ENCODE data around the gene MATK. TPM values are rescaled to one million over a fixed set of nuclear protein-coding genes. Genes with fewer than 3 reads are reported as not detected.

MATK gene
- polyA plus RNA-seq, 1 donor from 2014 or later, result 2.6 TPM

DNA sequence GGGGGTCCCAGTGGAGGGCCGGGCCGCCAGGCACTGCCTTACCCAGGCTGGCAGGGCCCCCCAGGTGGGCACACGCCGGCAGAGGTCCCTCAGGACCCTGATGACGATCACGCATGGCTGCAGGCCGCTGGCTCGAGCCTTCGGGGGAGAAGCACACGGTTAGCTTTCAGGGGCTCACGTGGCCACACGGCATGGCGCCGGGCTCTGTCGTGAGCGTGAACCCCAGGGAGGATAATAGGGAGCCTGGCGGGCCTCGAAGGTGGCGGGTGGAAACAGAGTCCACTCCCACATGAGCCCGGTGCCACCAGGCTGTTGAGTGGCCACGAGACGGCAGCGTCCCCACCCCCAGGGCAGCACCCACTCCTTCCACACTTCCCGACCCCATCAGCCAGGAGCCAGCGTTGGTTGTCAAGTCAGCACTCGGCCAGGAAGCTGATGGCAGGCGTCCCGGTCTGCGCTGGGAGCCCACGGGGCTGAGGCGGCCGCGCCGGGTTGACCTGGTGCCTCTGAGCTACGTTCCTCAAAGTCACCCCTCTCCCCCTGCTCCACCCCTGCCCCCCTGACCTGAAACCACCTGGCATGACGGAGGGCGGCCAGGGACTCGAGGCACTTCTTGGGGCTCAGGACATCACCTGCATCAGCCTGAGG lies 24.7 kb upstream of the MATK start:
- Histone ChIP-seq H3K27ac (ENCODE audit: low read length) (no peak overlapping the region), H3K9me3 (ENCODE audit: low read length) (no peaks in the 10 kb centered on the region), H3K4me2 (ENCODE audit: low read length) (no peak overlapping the region), H4K20me1 (ENCODE audit: insufficient read depth) (no peaks in the 10 kb centered on the region), H2AFZ (ENCODE audit: low read depth, low read length) (no peak overlapping the region), H3F3A (ENCODE audit: insufficient read depth, low read length, poor library complexity, severe bottlenecking) (no peaks in the 10 kb centered on the region), H3K79me2 (replicated peaks; ENCODE audit: insufficient read depth, low read length) (no peaks in the 10 kb centered on the region), H3K4me3 (ENCODE audit: low read length) (no peak overlapping the region), H3K27me3 (ENCODE audit: insufficient read depth, low read depth, low read length) (no peaks in the 10 kb centered on the region), H3K9me2 (ENCODE audit: insufficient read depth, low read length) (no peaks in the 10 kb centered on the region), H3K36me3 (ENCODE audit: insufficient read depth, low read length) (no peaks in the 10 kb centered on the region), H3K9ac (ENCODE audit: low read length) (no peak overlapping the region)
- no peak for TF ChIP-seq EZH2 (IDR thresholded peaks at IDR 0.05; ENCODE audit: borderline replicate concordance, insufficient read depth, low read length, poor library complexity, severe bottlenecking)

DNA sequence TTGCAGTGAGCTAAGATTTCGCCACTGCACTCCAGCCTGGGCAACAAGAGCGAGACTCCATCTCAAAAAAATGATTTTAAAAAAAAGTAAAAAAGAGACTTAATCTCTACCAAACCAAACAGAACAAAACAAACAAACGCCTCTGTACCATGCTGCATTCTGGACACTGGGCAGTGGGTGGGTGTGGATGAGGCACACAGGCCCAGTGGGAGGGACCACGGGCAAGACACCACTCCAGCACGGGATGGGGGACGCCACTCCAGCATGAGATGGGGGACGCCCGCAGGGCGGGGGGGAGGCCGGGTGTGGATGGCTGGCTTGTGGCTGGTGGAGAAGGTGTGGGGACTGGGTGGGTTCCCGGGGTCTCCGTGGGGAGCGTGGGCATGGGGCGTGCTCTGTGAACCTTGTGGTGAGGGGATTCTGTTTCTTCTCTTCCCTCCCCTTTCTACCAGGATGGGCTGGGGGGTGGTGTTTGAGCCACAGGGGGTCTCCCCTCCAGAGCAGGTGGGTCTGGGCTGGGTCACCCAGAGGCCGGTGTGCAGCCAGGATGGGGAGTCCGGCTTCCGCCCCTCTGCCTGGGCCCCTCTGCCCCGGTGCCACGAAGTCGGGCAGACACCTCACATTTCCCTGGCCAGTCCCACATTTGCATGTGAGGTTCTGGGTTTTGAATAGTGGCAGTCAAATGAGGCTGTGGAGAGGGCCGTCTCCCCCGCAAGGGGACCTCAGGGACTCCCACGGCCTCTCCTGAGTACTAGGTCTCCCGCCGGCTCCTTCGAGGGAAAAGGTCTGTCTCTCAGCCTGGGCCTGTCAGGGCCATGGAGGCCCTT lies 23.9 kb upstream of the MATK start:
- Histone ChIP-seq H3K27ac (ENCODE audit: low read length) (no peak overlapping the region), H2AFZ (ENCODE audit: low read depth, low read length) (no peak overlapping the region), H3F3A (ENCODE audit: insufficient read depth, low read length, poor library complexity, severe bottlenecking) (no peaks in the 10 kb centered on the region), H3K79me2 (replicated peaks; ENCODE audit: insufficient read depth, low read length) (no peaks in the 10 kb centered on the region), H3K4me2 (ENCODE audit: low read length) (no peak overlapping the region), H4K20me1 (ENCODE audit: insufficient read depth) (no peaks in the 10 kb centered on the region), H3K9ac (ENCODE audit: low read length) (no peak overlapping the region), H3K36me3 (ENCODE audit: insufficient read depth, low read length) (no peaks in the 10 kb centered on the region), H3K27me3 (ENCODE audit: insufficient read depth, low read depth, low read length) (no peaks in the 10 kb centered on the region), H3K4me3 (ENCODE audit: low read length) (no peak overlapping the region), H3K9me2 (ENCODE audit: insufficient read depth, low read length) (no peaks in the 10 kb centered on the region), H3K9me3 (ENCODE audit: low read length) (no peaks in the 10 kb centered on the region)
- TF ChIP-seq SMC3 (conservative IDR thresholded peaks at IDR 0.05; ENCODE audit: poor library complexity), result no peak
- no peak for TF ChIP-seq CTCF (IDR thresholded peaks at IDR 0.05; ENCODE audit: poor library complexity, severe bottlenecking)
- no peak for TF ChIP-seq RAD21 (conservative IDR thresholded peaks at IDR 0.05)
- TF ChIP-seq REST (IDR thresholded peaks at IDR 0.05; ENCODE audit: borderline replicate concordance), result no peak

Data from neural cell (in vitro differentiated cells).